Activated CD4-positive, alpha-beta T cell treated with anti-CD3 and anti-CD28 coated beads, Interleukin-2, amount 50 U/mL, for 1 hour (primary cell): ENCODE results near the gene ATG16L1.

Source experiments
- DNase-seq: peaks from one replicate; pipeline ENCODE4 v3.0.0-alpha.2; 2020

Gene ATG16L1

GRCh38 chr2:233227346-233227978 is 24.0 kb upstream of the ATG16L1 start:
- no peak for DNase-seq

GRCh38 chr2:233228376-233228775 is 23.1 kb upstream of the ATG16L1 start:
- DNase-seq: no peak

- no peak for DNase-seq
Measured at GRCh38 chr2:233233618-233234230, 17.7 kb upstream of the ATG16L1 start.

- no peak for DNase-seq
Measured at GRCh38 chr2:233234264-233234663, 17.2 kb upstream of the ATG16L1 start.

- DNase-seq: no peak
Measured at GRCh38 chr2:233234996-233235395, 16.5 kb upstream of the ATG16L1 start.

- DNase-seq: no peak
Measured at GRCh38 chr2:233235977-233236376, 15.5 kb upstream of the ATG16L1 start.

GRCh38 chr2:233236820-233237589 is 14.5 kb upstream of the ATG16L1 start:
- no peak for DNase-seq

GRCh38 chr2:233240897-233241296 is 10.6 kb upstream of the ATG16L1 start:
- no peak for DNase-seq

GRCh38 chr2:233241803-233242202 is 9.7 kb upstream of the ATG16L1 start:
- no peak for DNase-seq

GRCh38 chr2:233242231-233242927 is 9.1 kb upstream of the ATG16L1 start:
- DNase-seq: no peak

GRCh38 chr2:233243348-233243747 is 8.1 kb upstream of the ATG16L1 start:
- DNase-seq: no peak

GRCh38 chr2:233244818-233245217 is 6.7 kb upstream of the ATG16L1 start:
- no peak for DNase-seq

GRCh38 chr2:233245406-233245805 is 6.1 kb upstream of the ATG16L1 start:
- no peak for DNase-seq

GRCh38 chr2:233247116-233247515 is 4.4 kb upstream of the ATG16L1 start:
- DNase-seq: no peak

- peak; percentile 37 for DNase-seq
Measured at GRCh38 chr2:233247744-233248143, 3.7 kb upstream of the ATG16L1 start.

- DNase-seq: no peak
Measured at GRCh38 chr2:233248999-233249398, 2.5 kb upstream of the ATG16L1 start.

GRCh38 chr2:233250568-233250967 is 905 bp upstream of the ATG16L1 start:
- no peak for DNase-seq

GRCh38 chr2:233250985-233251305 is 528 bp upstream of the ATG16L1 start:
- DNase-seq: no peak

- DNase-seq: no peak
Measured at GRCh38 chr2:233252227-233252626, 754 bp downstream of the ATG16L1 start.

GRCh38 chr2:233255151-233255550 is 3.7 kb downstream of the ATG16L1 start:
- DNase-seq: no peak

GRCh38 chr2:233256048-233256447 is 4.6 kb downstream of the ATG16L1 start:
- no peak for DNase-seq

- DNase-seq: no peak
Measured at GRCh38 chr2:233258211-233258610, 6.7 kb downstream of the ATG16L1 start.

GRCh38 chr2:233259730-233260129 is 8.3 kb downstream of the ATG16L1 start:
- DNase-seq: no peak

- DNase-seq: no peak
Measured at GRCh38 chr2:233260661-233261060, 9.2 kb downstream of the ATG16L1 start.
